Measurements from ENCODE around the gene PLK3. TPM values are rescaled to one million over a fixed set of nuclear protein-coding genes. Genes with fewer than 3 reads are reported as not detected.

The PLK3 gene
- total and polyA plus RNA-seq, 2 experiments from 2014 or later: 28.5 to 29.8 TPM

- H4K20me1 ChIP-seq (ENCODE audit: insufficient read depth): no peaks in the 10 kb centered on the region
- H3K9me3 ChIP-seq (ENCODE audit: low read depth): no peaks in the 10 kb centered on the region
- H3K4me1 ChIP-seq (ENCODE audit: insufficient read depth): no peaks in the 10 kb centered on the region
- H3K9ac ChIP-seq: no peak overlapping the region
- TF ChIP-seq EZH2phosphoT487 (IDR thresholded peaks at IDR 0.05; ENCODE audit: insufficient read depth, low read depth): no peak
- no peak for TF ChIP-seq EZH2 (IDR thresholded peaks at IDR 0.05; ENCODE audit: insufficient read depth, poor library complexity, severe bottlenecking)
- no peaks in the 10 kb centered on the region for H3K79me2 ChIP-seq (ENCODE audit: insufficient read depth)
- DNase-seq: no peak
- in situ Hi-C loops (cut with MboI): loop anchor here (10.0 to 25.0 kb wide), 2 partner anchors 175 to 483 kb away; no protein-coding TSS in a partner anchor
- no peak overlapping the region for H3K4me3 ChIP-seq
- WGBS, 2 experiments (ENCODE audit: low coverage in 1 of 2, low lambda C conversion rate in 2 of 2, missing lambda C conversion rate in 2 of 2): 84 to 86% methylated on average over 12 of the region's 12 CpGs
- H3K27me3 ChIP-seq (replicated peaks; ENCODE audit: insufficient read depth): no peaks in the 10 kb centered on the region
- no peak overlapping the region for H3K27ac ChIP-seq
- H3K4me2 ChIP-seq (ENCODE audit: unreplicated experiment): no peak overlapping the region
- H3K9me2 ChIP-seq (ENCODE audit: insufficient read depth): no peaks in the 10 kb centered on the region
- no peaks in the 10 kb centered on the region for H3K36me3 ChIP-seq (ENCODE audit: low read depth)
- H2AFZ ChIP-seq: no peak overlapping the region
- no peaks in the 10 kb centered on the region for H3F3A ChIP-seq (ENCODE audit: insufficient read depth)
Measured at GRCh38 chr1:44829506-44830384, 29.6 kb downstream of the PLK3 start.

GRCh38 chr1:44830900-44831304 is 30.7 kb downstream of the PLK3 start:
- DNase-seq: no peak
- H3K9ac ChIP-seq: no peak overlapping the region
- no peak overlapping the region for H3K27ac ChIP-seq
- no peaks in the 10 kb centered on the region for H3K9me2 ChIP-seq (ENCODE audit: insufficient read depth)
- H3F3A ChIP-seq (ENCODE audit: insufficient read depth): no peaks in the 10 kb centered on the region
- TF ChIP-seq EZH2 (IDR thresholded peaks at IDR 0.05; ENCODE audit: insufficient read depth, poor library complexity, severe bottlenecking) (no peak), EZH2phosphoT487 (IDR thresholded peaks at IDR 0.05; ENCODE audit: insufficient read depth, low read depth) (no peak)
- H3K36me3 ChIP-seq (ENCODE audit: low read depth): no peaks in the 10 kb centered on the region
- no peaks in the 10 kb centered on the region for H3K4me1 ChIP-seq (ENCODE audit: insufficient read depth)
- H3K9me3 ChIP-seq (ENCODE audit: low read depth): no peaks in the 10 kb centered on the region
- no peak overlapping the region for H2AFZ ChIP-seq
- no peaks in the 10 kb centered on the region for H3K27me3 ChIP-seq (replicated peaks; ENCODE audit: insufficient read depth)
- no peaks in the 10 kb centered on the region for H4K20me1 ChIP-seq (ENCODE audit: insufficient read depth)
- in situ Hi-C loops (cut with MboI): loop anchor here (10.0 to 25.0 kb wide), 2 partner anchors 174 to 481 kb away; no protein-coding TSS in a partner anchor
- 71 to 75% methylated on average over 10 of the region's 10 CpGs for WGBS, 2 experiments (ENCODE audit: low coverage in 1 of 2, low lambda C conversion rate in 2 of 2, missing lambda C conversion rate in 2 of 2)
- no peaks in the 10 kb centered on the region for H3K79me2 ChIP-seq (ENCODE audit: insufficient read depth)
- no peak overlapping the region for H3K4me3 ChIP-seq
- H3K4me2 ChIP-seq (ENCODE audit: unreplicated experiment): no peak overlapping the region

- Histone ChIP-seq H3K4me1 (ENCODE audit: insufficient read depth) (no peaks in the 10 kb centered on the region), H2AFZ (no peak overlapping the region), H3F3A (ENCODE audit: insufficient read depth) (no peaks in the 10 kb centered on the region), H3K9ac (no peak overlapping the region), H3K27ac (no peak overlapping the region), H3K79me2 (ENCODE audit: insufficient read depth) (no peaks in the 10 kb centered on the region), H3K4me2 (ENCODE audit: unreplicated experiment) (no peak overlapping the region), H3K36me3 (ENCODE audit: low read depth) (no peaks in the 10 kb centered on the region), H3K27me3 (replicated peaks; ENCODE audit: insufficient read depth) (no peaks in the 10 kb centered on the region), H4K20me1 (ENCODE audit: insufficient read depth) (no peaks in the 10 kb centered on the region), H3K4me3 (no peak overlapping the region), H3K9me3 (ENCODE audit: low read depth) (no peaks in the 10 kb centered on the region), H3K9me2 (ENCODE audit: insufficient read depth) (no peaks in the 10 kb centered on the region)
- TF ChIP-seq EZH2phosphoT487 (IDR thresholded peaks at IDR 0.05; ENCODE audit: insufficient read depth, low read depth) (no peak), EZH2 (IDR thresholded peaks at IDR 0.05; ENCODE audit: insufficient read depth, poor library complexity, severe bottlenecking) (no peak)
- in situ Hi-C loops (cut with MboI): loop anchor here (10.0 to 25.0 kb wide), 2 partner anchors 173 to 481 kb away; no protein-coding TSS in a partner anchor
- 53 to 56% methylated on average over 9 of the region's 9 CpGs for WGBS, 2 experiments (ENCODE audit: low coverage in 1 of 2, low lambda C conversion rate in 2 of 2, missing lambda C conversion rate in 2 of 2)
- no peak for DNase-seq
Measured at GRCh38 chr1:44831516-44831915, 31.3 kb downstream of the PLK3 start.

DNA sequence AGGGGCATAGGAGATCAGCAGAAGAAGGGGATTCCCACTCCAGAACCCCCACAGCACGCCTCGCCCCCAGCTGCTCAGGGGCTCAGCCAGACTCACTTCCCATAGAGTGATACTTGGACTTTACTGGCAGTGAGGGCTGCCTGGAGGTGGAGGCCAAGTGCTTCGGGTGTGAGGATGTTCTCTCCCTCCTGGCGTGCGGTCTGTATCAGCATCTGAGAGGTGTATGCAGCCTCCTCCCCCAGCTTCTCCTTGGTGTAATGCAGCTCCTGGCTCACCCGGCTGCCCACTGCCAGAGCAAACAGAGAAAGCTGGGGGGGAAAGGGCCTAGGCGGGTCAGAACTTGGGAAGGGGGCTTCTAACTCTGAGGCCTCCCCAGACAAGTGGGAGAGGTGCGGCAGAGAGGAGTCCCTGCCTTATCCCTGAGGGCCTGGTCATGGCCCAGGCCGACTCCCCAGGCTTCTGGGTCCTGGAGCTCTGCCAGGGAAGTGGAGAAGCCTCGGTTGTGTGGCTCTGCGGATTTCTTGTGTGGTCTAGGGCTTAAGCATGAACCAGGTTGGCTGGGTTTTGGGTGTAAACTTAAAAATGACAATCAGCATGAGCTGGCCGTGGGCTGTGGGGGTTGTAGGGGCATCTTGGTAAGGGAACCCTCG is 32.0 kb downstream of the PLK3 start:
- DNase-seq: no peak
- H3K4me1 ChIP-seq (ENCODE audit: insufficient read depth): no peaks in the 10 kb centered on the region
- no peaks in the 10 kb centered on the region for H3K9me3 ChIP-seq (ENCODE audit: low read depth)
- no peaks in the 10 kb centered on the region for H3K27me3 ChIP-seq (replicated peaks; ENCODE audit: insufficient read depth)
- H3K9ac ChIP-seq: no peak overlapping the region
- no peaks in the 10 kb centered on the region for H4K20me1 ChIP-seq (ENCODE audit: insufficient read depth)
- H3K36me3 ChIP-seq (ENCODE audit: low read depth): no peaks in the 10 kb centered on the region
- no peak overlapping the region for H2AFZ ChIP-seq
- WGBS, 2 experiments (ENCODE audit: low coverage in 1 of 2, low lambda C conversion rate in 2 of 2, missing lambda C conversion rate in 2 of 2): 78 to 79% methylated on average over 13 of the region's 13 CpGs
- H3K4me3 ChIP-seq: no peak overlapping the region
- no peak for TF ChIP-seq EZH2 (IDR thresholded peaks at IDR 0.05; ENCODE audit: insufficient read depth, poor library complexity, severe bottlenecking)
- H3K79me2 ChIP-seq (ENCODE audit: insufficient read depth): no peaks in the 10 kb centered on the region
- no peaks in the 10 kb centered on the region for H3K9me2 ChIP-seq (ENCODE audit: insufficient read depth)
- no peak overlapping the region for H3K27ac ChIP-seq
- in situ Hi-C loops (cut with MboI): loop anchor here (10.0 to 25.0 kb wide), 2 partner anchors 173 to 480 kb away; no protein-coding TSS in a partner anchor
- H3F3A ChIP-seq (ENCODE audit: insufficient read depth): no peaks in the 10 kb centered on the region
- no peak overlapping the region for H3K4me2 ChIP-seq (ENCODE audit: unreplicated experiment)
